A673 (cell line): ENCODE results near the gene LTBP4. TPM values are rescaled to one million over a fixed set of nuclear protein-coding genes. Genes with fewer than 3 reads are reported as not detected.

Experiments used
- BruUV-seq: library from RNA; stranded (reverse); fragments of 400-500 nt; replicated peaks from 2 replicates; lab custom pipeline; 2021; lab: Mats Ljungman, UMichigan
- CTCF ChIA-PET: fragments of 300-600 bp; sonication (Branson Sonifier 250); formaldehyde crosslinking; loops from one replicate; lab custom pipeline; 2022; ENCODE audit warnings: antibody characterized with exemption; lab: Charles Lee
- POLR2A ChIA-PET: fragments of 300-600 bp; sonication (Branson Sonifier 250); formaldehyde crosslinking; loops from one replicate; lab custom pipeline; 2022; ENCODE audit warnings: antibody characterized with exemption; ENCODE audit not compliant: low non-redundant PET; lab: Charles Lee
- DNase-seq: peaks from one replicate; pipeline ENCODE4 v3.0.0-alpha.2; 2015; ENCODE audit warnings: low spot score
- H3K27ac ChIP-seq: fragments of 200-600 bp; sonication (generic); 2 replicates; pipeline ENCODE4 v1.5.1; 2016; ENCODE audit warnings: mixed run types, low read depth, mild to moderate bottlenecking, mixed read lengths, antibody characterized with exemption, low read length; ENCODE audit not compliant: poor library complexity, severe bottlenecking
- H3K27me3 ChIP-seq: fragments of 200-600 bp; sonication (generic); replicated peaks from 2 replicates; pipeline ENCODE4 v1.6.1; 2017; ENCODE audit warnings: mixed run types, low read depth, mild to moderate bottlenecking, mixed read lengths, antibody characterized with exemption, low read length; ENCODE audit not compliant: insufficient read depth, poor library complexity
- H3K36me3 ChIP-seq: fragments of 200-600 bp; sonication (generic); 2 replicates; pipeline ENCODE4 v1.6.1; 2016; ENCODE audit warnings: mixed run types, mild to moderate bottlenecking, mixed read lengths, antibody characterized with exemption, low read length; ENCODE audit not compliant: insufficient read depth, poor library complexity, severe bottlenecking
- H3K4me1 ChIP-seq: fragments of 200-600 bp; sonication (generic); 2 replicates; pipeline ENCODE4 v1.6.1; 2017; ENCODE audit warnings: mixed run types, mild to moderate bottlenecking, mixed read lengths, antibody characterized with exemption, low read length; ENCODE audit not compliant: insufficient read depth, poor library complexity, severe bottlenecking
- H3K4me3 ChIP-seq: fragments of 200-600 bp; sonication (generic); 2 replicates; pipeline ENCODE4 v1.5.1; 2016; ENCODE audit warnings: low read depth, mixed run types, mild to moderate bottlenecking, mixed read lengths, low read length; ENCODE audit not compliant: poor library complexity, severe bottlenecking
- H3K9me3 ChIP-seq: fragments of 200-600 bp; sonication (generic); 2 replicates; pipeline ENCODE4 v1.6.1; 2016; ENCODE audit warnings: mixed run types, low read depth, mild to moderate bottlenecking, mixed read lengths, antibody characterized with exemption, low read length; ENCODE audit not compliant: poor library complexity, severe bottlenecking
- CTCF ChIP-seq: fragments of 300-800, 200-600 bp; sonication (generic); conservative IDR thresholded peaks from 2 replicates; pipeline ENCODE4 v1.5.1; 2017; ENCODE audit warnings: low read depth, mild to moderate bottlenecking, antibody characterized with exemption, low read length, moderate library complexity, mixed read lengths
- EZH2 ChIP-seq: fragments of 200-600 bp; sonication (generic); IDR thresholded peaks from 2 replicates; pipeline ENCODE4 v1.6.1; 2017; ENCODE audit warnings: borderline replicate concordance, low read depth, mild to moderate bottlenecking, mixed read lengths, antibody characterized with exemption, low read length; ENCODE audit not compliant: poor library complexity, severe bottlenecking
- intact Hi-C: fragments of 100-400 bp; cut with micrococcal nuclease; formaldehyde crosslinking; loops from one replicate; pipeline ENCODE4 v1.10.0; 2022; ENCODE audit not compliant: unreplicated experiment
- total RNA-seq: library from RNA; stranded (reverse); gene quantifications from 2 replicates; pipeline ENCODE4 v1.2.3, GENCODE V29; 2021

The LTBP4 gene
- total RNA-seq, 1 experiment from 2014 or later = 139 TPM

GRCh38 chr19:40658031-40658430, 56.9 kb downstream of the LTBP4 start:
- Histone ChIP-seq H3K36me3 (no peaks in the 10 kb centered on the region), H3K4me1 (no peaks in the 10 kb centered on the region), H3K27ac (no peak overlapping the region), H3K9me3 (no peaks in the 10 kb centered on the region), H3K27me3 (no peaks in the 10 kb centered on the region), H3K4me3 (no peak overlapping the region)
- intact Hi-C loops = no loop called here
- DNase-seq = no peak
- POLR2A ChIA-PET = no interaction called here
- BruUV-seq = no TSS peak
- CTCF ChIA-PET = no interaction called here
- TF ChIP-seq CTCF (no peak), EZH2 (no peak)

GRCh38 chr19:40659116-40659515, 57.9 kb downstream of the LTBP4 start:
- CTCF ChIA-PET = interaction anchor here (0.6 kb wide), 1 partner anchor 486 kb away, joined by 14 read pairs; no protein-coding TSS in a partner anchor

GRCh38 chr19:40659566-40659965, 58.4 kb downstream of the LTBP4 start:
- peaks cover 3% of the 10 kb centered on the region for H3K4me1 ChIP-seq
- TF ChIP-seq CTCF = no peak
- no peak for TF ChIP-seq EZH2
- intact Hi-C loops = no loop called here
- ChIA-PET POLR2A (no interaction called here), CTCF (no interaction called here)
- no peaks in the 10 kb centered on the region for H3K9me3 ChIP-seq
- H3K4me3 ChIP-seq = no peak overlapping the region
- BruUV-seq = no TSS peak
- no peaks in the 10 kb centered on the region for H3K36me3 ChIP-seq
- H3K27me3 ChIP-seq = no peaks in the 10 kb centered on the region
- H3K27ac ChIP-seq = no peak overlapping the region
- no peak for DNase-seq

More at GRCh38 chr19:40659116-40659515, 57.9 kb downstream of the LTBP4 start:
- TF ChIP-seq EZH2 = no peak
- TF ChIP-seq CTCF = no peak
- Histone ChIP-seq H3K36me3 (no peaks in the 10 kb centered on the region), H3K4me3 (no peak overlapping the region), H3K27ac (no peak overlapping the region), H3K9me3 (no peaks in the 10 kb centered on the region), H3K4me1 (peaks cover 3% of the 10 kb centered on the region), H3K27me3 (no peaks in the 10 kb centered on the region)
- no TSS peak for BruUV-seq
- no peak for DNase-seq
- intact Hi-C loops = no loop called here
- POLR2A ChIA-PET = no interaction called here
